RKO (cell line): ENCODE results near the gene DNMT3L.
"Not testable (repeated sequence)": the region's sequence is repeated elsewhere in the genome, so short reads cannot be mapped to it uniquely, and the experiment has no call there.

Experiments
- DNase-seq: peaks from one replicate; pipeline ENCODE4 v3.0.0-alpha.2; 2016; ENCODE audit warnings: low spot score

DNMT3L gene

DNA sequence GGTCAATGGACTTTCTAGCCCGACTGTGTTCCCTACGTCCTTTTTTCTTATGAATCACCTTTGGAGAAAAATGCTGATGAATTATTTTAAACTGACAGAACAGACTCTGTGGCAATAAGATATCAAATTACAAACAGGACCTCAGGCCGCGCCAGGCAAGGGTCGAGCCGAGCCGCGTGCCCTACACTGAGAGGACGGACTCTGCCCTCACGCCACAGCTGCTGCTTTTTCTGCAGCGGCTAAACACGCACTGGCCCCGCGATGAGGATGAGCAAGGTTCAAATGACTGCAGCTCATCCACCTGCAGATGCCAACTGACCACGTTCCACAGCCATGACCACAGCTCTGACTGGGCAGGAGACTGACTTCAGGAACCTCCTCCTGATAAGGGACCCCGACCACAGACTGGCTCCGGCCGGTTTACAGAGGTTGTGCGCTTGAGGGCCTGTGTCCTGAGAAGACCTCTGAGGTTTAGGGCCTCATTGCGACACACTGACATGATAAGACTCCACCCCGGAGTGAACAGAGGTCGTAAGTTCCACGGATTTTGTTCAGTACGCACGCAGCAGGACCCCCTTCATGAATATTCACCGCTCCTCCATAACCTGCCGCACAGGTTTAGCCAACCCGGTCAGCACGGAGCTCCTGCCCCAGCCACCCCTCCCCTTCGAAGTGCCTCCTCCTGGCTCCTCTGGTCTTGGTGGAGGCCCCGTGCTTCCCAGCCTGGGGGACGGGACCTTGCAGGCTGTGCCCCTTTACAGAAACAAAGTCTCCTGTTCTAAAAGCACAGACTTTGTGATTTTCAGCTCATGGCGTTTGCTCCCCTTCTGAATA is 12.3 kb downstream of the DNMT3L start:
- not testable (repeated sequence) for DNase-seq

GRCh38 chr21:44247904-44248303 is 13.8 kb downstream of the DNMT3L start:
- DNase-seq, result not testable (repeated sequence)

GRCh38 chr21:44243980-44244379 is 17.7 kb downstream of the DNMT3L start:
- not testable (repeated sequence) for DNase-seq

GRCh38 chr21:44241281-44241680 is 20.4 kb downstream of the DNMT3L start:
- DNase-seq, result not testable (repeated sequence)

DNA sequence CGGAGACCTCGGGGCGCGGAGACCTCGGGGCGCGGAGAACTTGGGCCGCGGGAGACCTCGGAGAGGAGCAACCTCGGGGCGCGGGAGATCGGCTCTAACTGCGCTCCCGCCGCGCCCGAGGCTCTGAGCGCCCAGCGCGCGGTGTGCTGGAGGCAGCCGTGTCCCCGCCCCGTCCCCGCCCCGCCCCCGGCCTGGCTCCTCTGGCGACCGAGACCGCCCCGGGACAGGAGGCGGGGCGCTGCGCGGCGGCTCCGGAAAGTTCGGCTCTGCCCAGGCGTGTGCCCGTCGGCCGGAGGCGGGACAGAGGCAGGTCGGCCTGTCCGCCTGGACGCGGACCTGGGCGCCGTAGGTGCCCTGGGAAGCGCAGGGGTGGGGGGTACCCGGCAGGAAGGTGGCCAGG is 20.9 kb downstream of the DNMT3L start, which contains the start of gene ICOSLG:
ICOSLG (minus strand) TSS at position 102 of the 400 bp plus-strand sequence. CDS start 126 bp downstream, outside the sequence.
- not testable (repeated sequence) for DNase-seq

DNA sequence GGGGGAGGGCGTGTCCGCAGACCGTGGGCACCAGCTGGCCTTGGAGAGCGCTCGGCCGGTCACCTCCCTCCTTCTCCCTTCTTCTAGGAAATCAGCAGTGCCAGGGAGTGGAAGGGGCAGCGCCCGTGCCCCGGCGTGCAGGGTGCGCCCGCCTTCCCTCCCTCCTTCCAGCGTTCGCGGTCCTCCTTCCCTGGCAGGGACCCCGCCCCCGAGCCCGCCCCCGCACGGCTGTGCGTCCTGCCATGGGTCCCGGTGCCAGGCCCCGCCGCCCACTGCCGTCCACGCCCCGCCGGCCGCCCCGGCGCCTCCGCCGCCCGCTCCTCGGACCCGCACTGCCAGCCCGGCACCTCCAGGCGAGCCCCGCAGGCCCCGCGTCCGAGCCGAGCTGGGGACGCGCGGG is 21.3 kb downstream of the DNMT3L start:
- not testable (repeated sequence) for DNase-seq

DNA sequence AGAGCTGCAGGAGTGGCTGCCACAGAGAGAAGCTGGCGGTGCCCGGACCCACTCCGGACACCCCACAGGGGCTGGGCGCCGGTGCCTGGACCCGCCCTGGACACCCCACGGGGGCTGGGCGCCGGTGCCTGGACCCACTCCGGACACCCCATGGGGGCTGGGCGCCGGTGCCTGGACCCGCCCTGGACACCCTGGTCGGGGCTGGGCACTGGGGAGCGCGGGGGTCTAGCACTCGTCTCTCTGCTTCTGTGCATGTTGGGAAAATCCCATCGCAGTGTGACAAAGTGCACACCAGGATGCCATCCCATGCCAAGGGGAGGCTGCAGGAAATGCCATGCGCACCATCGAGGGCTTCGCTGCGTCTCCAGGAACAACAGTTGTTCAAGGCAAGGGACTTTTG is 32.1 kb downstream of the DNMT3L start:
- DNase-seq, result not testable (repeated sequence)

- DNase-seq, result not testable (repeated sequence)
Measured at GRCh38 chr21:44228109-44228508, 33.6 kb downstream of the DNMT3L start.

DNA sequence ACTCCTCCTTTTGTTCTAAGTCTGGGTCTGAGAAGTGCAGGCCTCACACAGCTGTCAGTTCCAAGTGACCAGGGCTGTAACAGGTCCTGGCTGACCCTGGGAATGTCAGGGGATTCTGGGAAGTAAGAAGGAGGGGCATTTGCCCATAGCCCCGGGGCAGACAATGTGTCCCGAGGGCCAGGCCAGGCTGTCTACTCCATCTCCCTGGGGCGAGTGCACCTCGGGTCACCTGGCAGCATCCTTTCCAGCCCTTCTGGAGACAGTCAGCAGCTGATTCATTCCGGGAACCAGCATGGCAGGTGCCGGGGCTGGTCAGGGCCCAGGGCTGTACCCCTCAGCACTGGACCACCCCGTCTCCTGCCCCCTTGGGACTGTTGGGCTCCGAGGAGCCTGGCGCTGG is 34.1 kb downstream of the DNMT3L start:
- DNase-seq, result not testable (repeated sequence)

- not testable (repeated sequence) for DNase-seq
Measured at GRCh38 chr21:44225605-44226004, 36.1 kb downstream of the DNMT3L start.

DNA sequence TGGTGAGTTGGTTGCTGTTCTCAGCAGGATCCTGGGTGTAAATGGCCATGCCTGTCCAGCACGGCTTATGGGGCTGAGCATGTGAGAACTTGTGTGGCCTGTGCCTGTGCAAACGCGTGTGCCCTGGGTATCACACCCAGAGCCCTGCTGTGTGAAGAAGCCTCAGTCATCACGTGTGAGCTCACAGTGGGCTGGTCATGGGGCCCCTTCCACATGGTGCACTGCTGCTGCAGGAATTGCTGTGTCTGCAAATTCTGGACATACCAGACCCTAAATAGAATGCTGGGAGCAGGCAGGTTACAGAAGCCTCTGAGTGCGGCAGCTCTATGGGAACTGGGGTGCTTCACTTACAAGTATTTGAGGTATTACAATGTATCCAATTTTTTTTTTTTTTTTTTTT is 38.4 kb downstream of the DNMT3L start:
- not testable (repeated sequence) for DNase-seq

GRCh38 chr21:44220674-44221073 is 41.0 kb downstream of the DNMT3L start:
- not testable (repeated sequence) for DNase-seq

GRCh38 chr21:44218461-44218860 is 43.2 kb downstream of the DNMT3L start:
- not testable (repeated sequence) for DNase-seq

DNA sequence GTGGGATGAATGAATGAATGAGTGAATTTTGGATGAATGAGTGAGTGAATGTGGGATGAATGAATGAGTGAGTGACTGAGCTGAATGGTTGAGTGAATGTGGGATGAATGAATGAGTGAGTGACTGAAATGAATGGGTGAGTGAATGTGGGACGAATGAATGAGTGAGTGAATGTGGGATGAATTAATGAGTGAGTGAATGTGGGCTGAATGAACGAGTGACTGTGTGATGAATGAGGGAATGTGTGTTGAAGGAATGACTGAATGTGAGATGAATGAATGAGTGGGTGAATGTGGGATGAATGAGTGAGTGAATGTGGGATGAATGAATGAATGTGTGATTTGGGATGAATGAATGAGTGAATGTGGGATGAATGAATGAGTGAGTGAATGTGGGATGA is 49.7 kb downstream of the DNMT3L start:
- DNase-seq, result not testable (repeated sequence)

DNA sequence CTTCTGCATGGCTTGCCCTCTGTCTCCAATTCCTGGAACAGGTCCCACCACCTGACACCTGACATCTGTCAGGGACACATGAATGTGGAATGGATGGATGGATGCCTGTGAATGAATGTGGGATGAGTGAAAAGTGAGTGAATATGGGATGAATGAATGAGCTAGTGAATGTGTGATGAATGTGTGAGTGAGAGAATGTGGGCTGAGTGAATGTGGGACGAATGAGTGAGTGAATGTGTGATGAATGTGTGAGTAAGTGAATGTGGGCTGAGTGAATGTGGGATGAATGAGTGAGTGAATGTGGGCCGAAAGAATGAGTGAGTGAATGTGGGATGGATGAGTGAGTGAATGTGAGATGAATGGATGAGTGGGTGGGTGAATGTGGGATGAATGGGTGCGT is 50.1 kb downstream of the DNMT3L start:
- DNase-seq, result not testable (repeated sequence)

DNA sequence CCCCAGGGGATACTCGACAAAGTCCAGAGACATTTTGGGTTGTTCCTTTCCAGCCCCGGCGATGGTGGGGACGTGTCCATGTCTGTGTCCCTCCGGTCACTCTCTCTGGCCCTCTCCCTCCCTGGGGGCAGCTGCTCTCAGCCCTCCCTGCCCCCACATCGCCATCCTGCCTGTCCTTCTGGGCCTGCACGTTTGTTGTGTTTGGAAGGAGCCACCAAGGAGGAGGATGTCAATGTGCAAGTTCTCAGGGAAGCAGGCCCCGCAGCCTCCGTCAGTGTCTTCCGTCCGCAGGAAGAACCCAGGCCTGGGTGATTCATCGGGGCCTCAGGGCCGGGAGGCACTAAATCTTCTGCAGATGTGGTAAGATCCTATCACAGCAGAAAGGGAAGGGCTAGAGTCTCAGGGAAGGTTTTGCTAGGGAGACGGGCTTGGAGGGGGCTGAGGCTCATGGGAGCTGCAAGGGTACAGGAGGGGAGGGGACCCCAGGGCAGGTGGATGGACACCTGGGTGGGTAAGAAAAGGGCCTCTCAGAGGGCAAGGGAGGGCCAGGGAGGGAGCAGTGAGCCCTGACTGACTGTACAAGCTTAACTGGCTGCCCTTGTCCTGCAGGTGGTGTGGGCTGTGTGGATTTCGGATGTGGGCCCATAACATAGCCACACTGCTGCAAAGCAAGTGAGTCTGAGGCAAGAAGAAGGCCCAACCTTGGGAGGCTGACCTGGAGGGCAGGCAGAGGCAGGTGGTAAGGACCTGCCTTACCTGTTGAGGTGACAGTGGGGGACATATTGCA is 53.6 kb downstream of the DNMT3L start:
- DNase-seq, result not testable (repeated sequence)

DNA sequence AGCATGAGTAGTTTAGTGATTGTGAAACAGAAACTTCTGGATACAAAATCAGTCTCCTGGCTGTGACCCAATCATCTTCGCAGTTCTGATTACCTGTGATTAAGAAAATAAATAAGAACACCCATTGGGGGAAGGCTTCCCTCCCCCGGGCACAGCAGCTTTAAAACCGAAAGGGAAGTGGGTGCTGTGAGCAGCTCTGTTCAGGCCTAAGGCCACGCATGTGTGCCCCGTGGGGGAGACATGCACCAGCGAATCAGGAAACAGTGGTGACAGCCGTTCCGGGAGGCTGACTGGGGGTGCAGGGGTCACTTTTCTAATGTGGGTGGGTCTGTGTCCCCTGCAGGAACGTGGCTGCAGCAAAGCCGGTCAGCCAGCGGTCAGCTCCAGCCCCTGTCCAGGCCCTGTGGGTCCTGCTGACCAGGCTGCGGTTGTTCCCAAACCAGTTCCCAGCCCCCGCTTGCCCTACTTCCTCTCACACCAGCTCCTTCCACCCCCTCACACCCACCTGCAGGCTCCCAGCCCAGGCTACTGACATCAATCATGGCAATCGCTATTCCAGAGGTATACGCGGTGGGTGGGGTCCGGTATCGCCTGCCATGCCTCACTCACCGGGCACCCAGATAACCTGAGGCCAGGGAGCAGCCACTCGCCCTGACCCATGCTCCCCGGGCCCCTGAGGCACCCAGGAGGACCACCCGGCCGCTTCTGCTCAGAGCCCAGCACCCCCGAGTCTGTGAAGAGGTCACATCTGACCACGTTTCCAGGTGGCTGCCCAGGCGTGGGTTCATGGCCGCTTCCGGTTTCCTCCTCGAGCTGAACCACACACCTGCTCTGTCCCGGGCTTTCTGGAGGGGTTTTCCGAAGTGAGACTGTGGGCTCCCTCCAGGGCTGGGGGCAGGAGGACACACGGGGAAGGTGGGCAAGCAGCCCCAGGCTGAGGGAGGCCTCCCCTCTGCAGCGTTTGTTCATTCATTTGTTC is 54.7 kb downstream of the DNMT3L start:
- not testable (repeated sequence) for DNase-seq

GRCh38 chr21:44206187-44206586 is 55.5 kb downstream of the DNMT3L start:
- DNase-seq, result not testable (repeated sequence)

- DNase-seq, result not testable (repeated sequence)
Measured at GRCh38 chr21:44202590-44203299, 59.0 kb downstream of the DNMT3L start.

GRCh38 chr21:44199997-44200396 is 61.7 kb downstream of the DNMT3L start:
- DNase-seq, result not testable (repeated sequence)

DNA sequence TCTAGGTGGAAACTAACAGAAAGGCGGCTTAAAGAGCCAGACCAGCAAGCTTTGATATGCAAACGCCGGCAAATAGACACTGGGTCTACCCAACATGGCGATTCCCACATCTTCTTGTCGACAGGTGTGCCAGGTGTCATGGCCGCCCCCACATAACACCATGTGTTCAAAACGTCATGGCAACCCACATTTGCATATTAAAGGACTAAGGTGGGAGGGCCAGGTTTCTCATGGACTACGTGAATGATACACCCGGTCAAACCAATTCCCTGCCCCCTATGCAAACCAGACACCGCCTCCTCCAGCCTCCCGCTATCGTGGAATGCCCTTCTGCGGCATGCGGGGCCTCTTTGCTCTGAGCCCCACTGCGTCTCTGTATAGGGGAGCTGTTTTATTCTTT is 62.2 kb downstream of the DNMT3L start:
- no peak for DNase-seq
